ENCODE data around the gene HAVCR2. TPM values are rescaled to one million over a fixed set of nuclear protein-coding genes. Genes with fewer than 3 reads are reported as not detected.

Gene HAVCR2
- total RNA-seq, 4 donors from 2014 or later = 2.2 to 7.3 (median 3.5) TPM

- Histone ChIP-seq H3K27me3 (no peaks in the 10 kb centered on the region), H3K9me3 (no peaks in the 10 kb centered on the region), H3K27ac (no peak overlapping the region), H3K4me1 (peaks cover 0 to 7% of the 10 kb centered on the region in 2 donors), H3K4me3 (replicated peaks in 1 of 3) (no peak overlapping the region), H3K36me3 (no peaks in the 10 kb centered on the region)
- DNase-seq = peak; percentile 51 to 52
- intact Hi-C loops (cut with DNase I) = no loop called here
- WGBS, 2 donors = 39 to 41% methylated on average over 7 of the region's 7 CpGs
- no peak for TF ChIP-seq POLR2A (IDR thresholded peaks at IDR 0.05)
- TF ChIP-seq, protein P1, sequence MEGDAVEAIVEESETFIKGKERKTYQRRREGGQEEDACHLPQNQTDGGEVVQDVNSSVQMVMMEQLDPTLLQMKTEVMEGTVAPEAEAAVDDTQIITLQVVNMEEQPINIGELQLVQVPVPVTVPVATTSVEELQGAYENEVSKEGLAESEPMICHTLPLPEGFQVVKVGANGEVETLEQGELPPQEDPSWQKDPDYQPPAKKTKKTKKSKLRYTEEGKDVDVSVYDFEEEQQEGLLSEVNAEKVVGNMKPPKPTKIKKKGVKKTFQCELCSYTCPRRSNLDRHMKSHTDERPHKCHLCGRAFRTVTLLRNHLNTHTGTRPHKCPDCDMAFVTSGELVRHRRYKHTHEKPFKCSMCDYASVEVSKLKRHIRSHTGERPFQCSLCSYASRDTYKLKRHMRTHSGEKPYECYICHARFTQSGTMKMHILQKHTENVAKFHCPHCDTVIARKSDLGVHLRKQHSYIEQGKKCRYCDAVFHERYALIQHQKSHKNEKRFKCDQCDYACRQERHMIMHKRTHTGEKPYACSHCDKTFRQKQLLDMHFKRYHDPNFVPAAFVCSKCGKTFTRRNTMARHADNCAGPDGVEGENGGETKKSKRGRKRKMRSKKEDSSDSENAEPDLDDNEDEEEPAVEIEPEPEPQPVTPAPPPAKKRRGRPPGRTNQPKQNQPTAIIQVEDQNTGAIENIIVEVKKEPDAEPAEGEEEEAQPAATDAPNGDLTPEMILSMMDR (IDR thresholded peaks at IDR 0.05) = no peak
Measured at GRCh38 chr5:157130925-157131324, 22.1 kb upstream of the HAVCR2 start.

DNA sequence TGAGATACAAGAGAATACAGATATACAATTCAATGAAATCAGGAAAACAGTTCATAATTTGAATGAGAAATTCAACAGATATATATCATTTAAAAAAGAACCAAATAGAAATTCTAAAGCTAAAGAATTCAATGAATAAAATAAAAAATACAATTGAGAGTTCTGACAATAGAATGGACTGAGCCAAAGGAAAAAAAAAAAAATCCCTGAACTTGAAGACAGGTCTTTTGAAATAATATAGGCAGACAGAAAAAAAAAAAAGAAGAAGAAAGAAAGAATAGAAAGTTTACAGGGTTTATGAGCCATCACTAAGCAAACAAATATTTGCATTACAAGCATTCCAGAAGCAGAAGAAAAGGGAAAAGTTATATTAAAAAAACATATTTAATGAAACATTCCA is 12.9 kb upstream of the HAVCR2 start:
- intact Hi-C loops (cut with DNase I) = no loop called here
- no peaks in the 10 kb centered on the region for H3K36me3 ChIP-seq
- no peak for DNase-seq
- no peak overlapping the region for H3K27ac ChIP-seq
- no peaks in the 10 kb centered on the region for H3K27me3 ChIP-seq
- no peaks in the 10 kb centered on the region for H3K4me1 ChIP-seq
- TF ChIP-seq, protein P1 (IDR thresholded peaks at IDR 0.05) = no peak
- TF ChIP-seq POLR2A (IDR thresholded peaks at IDR 0.05) = no peak
- H3K4me3 ChIP-seq (replicated peaks in 1 of 3) = no peak overlapping the region
- no peaks in the 10 kb centered on the region for H3K9me3 ChIP-seq

DNA sequence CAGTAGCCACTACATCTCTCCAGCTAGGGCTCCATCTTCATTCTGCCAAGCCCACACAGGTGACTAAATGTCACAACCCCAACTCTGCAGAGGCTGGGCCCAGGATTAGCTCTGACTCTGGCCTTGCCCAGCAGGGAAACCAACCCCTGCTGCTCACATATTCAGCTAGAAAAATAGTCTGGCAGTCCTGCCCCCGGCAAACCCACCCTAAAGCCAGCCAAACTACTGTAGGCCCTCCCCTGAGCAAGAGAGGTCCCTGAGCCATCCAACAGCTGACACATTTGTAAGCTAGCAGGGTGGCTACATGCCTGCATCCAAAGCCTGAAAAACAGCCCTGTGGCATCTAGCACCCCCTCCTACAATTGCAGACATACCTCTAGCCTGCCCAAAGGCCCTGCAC is 11.3 kb upstream of the HAVCR2 start:
- Histone ChIP-seq H3K9me3 (no peaks in the 10 kb centered on the region), H3K36me3 (no peaks in the 10 kb centered on the region), H3K27me3 (no peaks in the 10 kb centered on the region), H3K4me1 (no peaks in the 10 kb centered on the region), H3K4me3 (replicated peaks in 1 of 3) (no peak overlapping the region), H3K27ac (no peak overlapping the region)
- TF ChIP-seq POLR2A (IDR thresholded peaks at IDR 0.05) = no peak
- intact Hi-C loops (cut with DNase I) = no loop called here
- DNase-seq = no peak
- WGBS, 2 donors = 71% methylated on average over 1 of the region's 1 CpG; no CpG with 5 or more reads in 1 of the 2 donors

GRCh38 chr5:157116483-157116954 is 7.7 kb upstream of the HAVCR2 start:
- H3K27me3 ChIP-seq = no peaks in the 10 kb centered on the region
- no peak for DNase-seq
- no peaks in the 10 kb centered on the region for H3K9me3 ChIP-seq
- no peak overlapping the region for H3K27ac ChIP-seq
- WGBS, 2 donors = 75 to 84% methylated on average over 6 of the region's 6 CpGs
- TF ChIP-seq, protein P1 (IDR thresholded peaks at IDR 0.05) = no peak
- TF ChIP-seq POLR2A (IDR thresholded peaks at IDR 0.05) = no peak
- intact Hi-C loops (cut with DNase I) = no loop called here
- H3K4me1 ChIP-seq = no peaks in the 10 kb centered on the region
- H3K36me3 ChIP-seq = no peaks in the 10 kb centered on the region
- H3K4me3 ChIP-seq (replicated peaks in 1 of 3) = no peak overlapping the region

GRCh38 chr5:157115502-157115901 is 6.7 kb upstream of the HAVCR2 start:
- 34 to 44% methylated on average over 1 of the region's 1 CpG for WGBS, 2 donors

More at GRCh38 chr5:157115502-157115901, 6.7 kb upstream of the HAVCR2 start:
- no peaks in the 10 kb centered on the region for H3K36me3 ChIP-seq
- intact Hi-C loops (cut with DNase I) = no loop called here
- H3K27me3 ChIP-seq = no peaks in the 10 kb centered on the region
- no peak overlapping the region for H3K4me3 ChIP-seq (replicated peaks in 1 of 3)
- no peak for DNase-seq
- no peaks in the 10 kb centered on the region for H3K4me1 ChIP-seq
- no peaks in the 10 kb centered on the region for H3K9me3 ChIP-seq
- H3K27ac ChIP-seq = no peak overlapping the region
- TF ChIP-seq, protein P1 (IDR thresholded peaks at IDR 0.05) = no peak
- TF ChIP-seq POLR2A (IDR thresholded peaks at IDR 0.05) = no peak

All from thyroid gland (tissue), 4 donors.